Measurements from ENCODE around the gene ARHGEF10L.

Gene ARHGEF10L

GRCh38 chr1:17584539-17584938 is 45.0 kb downstream of the ARHGEF10L start:
- Histone ChIP-seq H3K4me1 (ENCODE audit: insufficient read depth, low read length) (no peaks in the 10 kb centered on the region), H3K4me3 (ENCODE audit: low read depth in 1 of 2, low read length in 2 of 2) (no peak overlapping the region), H3K79me2 (ENCODE audit: insufficient read depth, low read length) (no peaks in the 10 kb centered on the region), H3K9ac (ENCODE audit: low read depth, low read length) (no peak overlapping the region), H4K20me1 (ENCODE audit: insufficient read depth, low read length) (peaks cover 3% of the 10 kb centered on the region), H3K27me3 (ENCODE audit: insufficient read depth, low read length, poor library complexity) (no peaks in the 10 kb centered on the region), H3K9me3 (ENCODE audit: insufficient read depth, low read length, severe bottlenecking) (no peaks in the 10 kb centered on the region), H3K27ac (ENCODE audit: low read length) (no peak overlapping the region), H3K36me3 (ENCODE audit: insufficient read depth, low read length) (no peaks in the 10 kb centered on the region), H3K4me2 (ENCODE audit: insufficient read depth, low read length) (no peak overlapping the region), H2AFZ (ENCODE audit: low read depth, low read length) (no peak overlapping the region)
- TF ChIP-seq EZH2 (IDR thresholded peaks at IDR 0.05; ENCODE audit: borderline replicate concordance, low read depth, low read length, severe bottlenecking): no peak
- no peak for TF ChIP-seq CTCF (IDR thresholded peaks at IDR 0.05; ENCODE audit: borderline replicate concordance, extremely low read depth, low read length, poor library complexity, severe bottlenecking)
- ATAC-seq (ENCODE audit: insufficient read depth, low read depth): no peak
- no peak for DNase-seq

- no peak for ATAC-seq (ENCODE audit: insufficient read depth, low read depth)
- Histone ChIP-seq H3K9ac (ENCODE audit: low read depth, low read length) (no peak overlapping the region), H3K79me2 (ENCODE audit: insufficient read depth, low read length) (no peaks in the 10 kb centered on the region)
These were observed 45.9 kb downstream of the ARHGEF10L start for GRCh38 chr1:17585266-17585987.

GRCh38 chr1:17586172-17586964 is 46.9 kb downstream of the ARHGEF10L start:
- H3K4me1 ChIP-seq (ENCODE audit: insufficient read depth, low read length): no peaks in the 10 kb centered on the region
- no peak overlapping the region for H3K27ac ChIP-seq (ENCODE audit: low read length)
- no peaks in the 10 kb centered on the region for H3K36me3 ChIP-seq (ENCODE audit: insufficient read depth, low read length)
- H3K27me3 ChIP-seq (ENCODE audit: insufficient read depth, low read length, poor library complexity): no peaks in the 10 kb centered on the region
- TF ChIP-seq CTCF (IDR thresholded peaks at IDR 0.05; ENCODE audit: borderline replicate concordance, extremely low read depth, low read length, poor library complexity, severe bottlenecking): no peak
- TF ChIP-seq EZH2 (IDR thresholded peaks at IDR 0.05; ENCODE audit: borderline replicate concordance, low read depth, low read length, severe bottlenecking): no peak
- H2AFZ ChIP-seq (ENCODE audit: low read depth, low read length): no peak overlapping the region
- no peak overlapping the region for H3K4me3 ChIP-seq (ENCODE audit: low read depth in 1 of 2, low read length in 2 of 2)
- no peak overlapping the region for H3K9ac ChIP-seq (ENCODE audit: low read depth, low read length)
- no peaks in the 10 kb centered on the region for H3K79me2 ChIP-seq (ENCODE audit: insufficient read depth, low read length)
- H3K4me2 ChIP-seq (ENCODE audit: insufficient read depth, low read length): no peak overlapping the region
- ATAC-seq (ENCODE audit: insufficient read depth, low read depth) (no peak), DNase-seq (no peak)
- H4K20me1 ChIP-seq (ENCODE audit: insufficient read depth, low read length): peaks cover 3% of the 10 kb centered on the region; the same call in 1 of the 2 replicates
- no peaks in the 10 kb centered on the region for H3K9me3 ChIP-seq (ENCODE audit: insufficient read depth, low read length, severe bottlenecking)

More at GRCh38 chr1:17585266-17585987, 45.9 kb downstream of the ARHGEF10L start:
- H3K4me3 ChIP-seq (ENCODE audit: low read depth in 1 of 2, low read length in 2 of 2): no peak overlapping the region
- no peaks in the 10 kb centered on the region for H3K9me3 ChIP-seq (ENCODE audit: insufficient read depth, low read length, severe bottlenecking)
- no peak overlapping the region for H2AFZ ChIP-seq (ENCODE audit: low read depth, low read length)
- no peaks in the 10 kb centered on the region for H3K36me3 ChIP-seq (ENCODE audit: insufficient read depth, low read length)
- H3K4me2 ChIP-seq (ENCODE audit: insufficient read depth, low read length): no peak overlapping the region
- no peaks in the 10 kb centered on the region for H3K27me3 ChIP-seq (ENCODE audit: insufficient read depth, low read length, poor library complexity)
- H3K27ac ChIP-seq (ENCODE audit: low read length): no peak overlapping the region
- TF ChIP-seq CTCF (IDR thresholded peaks at IDR 0.05; ENCODE audit: borderline replicate concordance, extremely low read depth, low read length, poor library complexity, severe bottlenecking) (no peak), EZH2 (IDR thresholded peaks at IDR 0.05; ENCODE audit: borderline replicate concordance, low read depth, low read length, severe bottlenecking) (no peak)
- no peak for DNase-seq
- H3K4me1 ChIP-seq (ENCODE audit: insufficient read depth, low read length): no peaks in the 10 kb centered on the region
- peaks cover 3% of the 10 kb centered on the region; the same call in 1 of the 2 replicates for H4K20me1 ChIP-seq (ENCODE audit: insufficient read depth, low read length)
